HG02852 (cell line): ENCODE results near the gene HPS1.

ENCODE experiments used
- ATAC-seq: cut with Tn5 transposase; IDR thresholded peaks from one replicate; pipeline ENCODE4 v1.9.1; 2021; ENCODE audit warnings: mild to moderate bottlenecking, moderate library complexity; ENCODE audit not compliant: unreplicated experiment

HPS1 gene

DNA sequence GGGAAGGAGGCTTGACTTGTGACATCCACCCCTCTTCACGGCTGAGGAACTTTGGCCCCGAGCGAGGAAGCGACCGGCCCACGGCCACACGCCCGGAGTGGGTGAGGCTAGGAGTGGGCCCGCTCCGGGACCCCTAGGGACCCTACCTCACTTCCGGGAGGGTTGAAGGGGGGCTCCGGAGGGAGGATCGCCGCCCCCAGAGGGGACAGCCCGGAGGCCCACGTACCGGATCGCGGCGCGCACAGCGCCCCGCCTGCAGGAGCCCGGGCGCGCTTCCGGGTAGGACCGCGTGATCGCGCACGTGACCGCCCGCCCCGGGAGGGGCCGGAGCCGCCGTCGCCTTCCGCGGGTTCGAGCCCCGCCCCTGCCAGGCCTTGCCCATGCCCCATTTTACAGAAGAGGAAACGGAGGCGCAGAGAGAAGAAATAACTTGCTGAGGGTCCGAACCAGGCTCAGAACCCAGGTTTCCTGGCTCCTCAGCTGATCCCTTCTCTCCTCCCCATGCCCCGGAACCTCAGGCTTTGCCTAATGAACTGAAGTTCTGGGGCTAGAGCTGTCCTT lies at the start of gene HPS1:
Gene HPS1, minus strand, starts transcription at position 275 of the 561 bp plus-strand sequence. CDS start 3,695 bp downstream, outside the sequence.
- peak; percentile 88 for ATAC-seq

DNA sequence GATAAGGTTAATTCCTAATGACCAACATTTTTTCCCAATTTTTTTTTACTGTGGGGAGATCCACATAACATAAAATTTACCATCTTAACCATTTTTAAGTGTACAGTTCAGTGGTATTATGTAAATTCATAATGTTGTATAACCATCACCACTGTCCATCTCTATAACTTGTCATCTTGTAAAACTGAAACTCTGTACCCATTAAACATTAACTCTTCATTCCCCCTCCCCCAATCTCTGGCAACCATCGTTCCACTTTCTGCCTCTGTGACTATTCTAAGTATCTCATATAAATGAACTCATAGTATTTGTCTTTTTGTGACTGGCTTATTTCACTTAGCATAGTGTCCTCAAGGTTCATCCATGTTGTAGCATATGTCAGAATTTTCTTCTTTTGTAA lies 46.0 kb upstream of the HPS1 start:
- no peak for ATAC-seq

DNA sequence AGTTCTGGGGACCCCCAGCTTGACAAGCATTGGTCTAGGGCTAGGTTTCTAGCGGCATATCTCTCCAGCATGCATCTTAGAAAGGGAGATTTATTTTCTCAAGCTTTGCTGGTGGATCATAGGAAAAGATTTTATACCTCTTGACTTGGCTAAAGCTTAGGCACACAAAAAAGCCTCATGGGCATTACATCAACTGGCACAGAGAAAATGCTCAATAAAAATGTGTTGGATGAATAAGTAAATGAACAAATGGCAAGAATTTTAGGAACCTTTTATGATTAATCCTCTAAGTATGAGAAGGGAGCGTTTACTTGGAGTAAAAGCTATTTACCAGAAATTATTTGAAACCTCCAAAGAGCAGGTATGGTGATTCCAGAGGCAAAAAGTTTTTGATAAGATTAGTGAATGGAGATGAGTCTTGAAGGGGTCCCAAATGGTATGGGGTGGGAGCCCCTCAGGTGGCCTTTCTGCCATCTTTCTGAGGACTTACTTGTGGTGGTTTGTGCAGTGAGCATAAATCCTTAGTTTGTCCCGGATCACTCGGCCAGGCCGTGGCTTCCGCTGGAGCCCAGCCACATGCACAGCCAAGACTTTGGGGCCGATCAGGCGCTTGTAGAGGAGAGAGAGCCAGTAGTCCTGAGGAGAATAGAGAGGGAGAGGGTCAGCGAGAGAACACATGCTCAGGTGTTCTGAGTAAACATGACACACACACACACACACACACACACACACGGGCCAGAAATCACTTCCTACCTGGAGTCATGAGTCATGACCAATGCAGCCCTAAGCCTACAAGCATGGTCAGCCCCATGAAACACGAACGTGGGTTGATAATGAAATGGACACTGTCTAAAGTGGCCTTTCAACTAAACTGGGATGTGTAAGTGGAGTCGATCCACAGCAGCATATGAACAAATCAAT lies 43.1 kb upstream of the HPS1 start:
- no peak for ATAC-seq

DNA sequence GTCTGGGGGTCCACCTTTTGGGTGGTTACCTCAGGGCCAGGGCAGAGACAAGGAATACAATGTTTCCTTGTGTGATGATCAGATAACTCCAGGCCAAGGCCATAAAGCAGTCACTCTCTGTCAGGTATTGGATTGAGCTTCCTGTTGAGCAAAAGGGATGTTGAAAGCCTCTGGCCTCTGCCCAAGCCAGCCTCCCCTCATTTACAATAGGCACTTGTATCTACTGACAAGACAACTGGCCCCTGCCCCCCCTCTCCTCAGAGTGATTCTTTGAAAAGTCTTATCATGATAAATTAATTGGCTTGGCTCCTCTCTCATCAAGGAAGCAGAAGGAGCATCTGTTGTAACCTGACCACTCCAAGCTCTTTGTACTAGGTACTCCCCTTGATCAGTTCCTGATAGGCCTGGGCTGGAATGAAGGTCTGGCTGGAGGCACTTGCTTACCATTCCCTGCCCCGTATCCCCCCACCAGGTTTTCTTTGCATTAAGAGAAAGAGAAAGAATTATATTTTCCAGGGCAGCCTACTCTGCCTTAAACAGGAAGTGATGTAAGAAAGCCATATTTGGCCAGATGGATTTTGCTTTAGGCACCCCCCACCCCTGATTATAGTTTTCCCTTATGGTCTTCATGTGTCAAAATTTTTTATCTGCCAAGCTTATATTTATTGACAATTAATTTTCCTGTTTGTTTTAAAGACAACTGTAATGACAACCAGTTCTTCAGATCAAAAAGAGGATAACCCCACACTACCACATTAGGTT lies 42.1 kb upstream of the HPS1 start:
- no peak for ATAC-seq

DNA sequence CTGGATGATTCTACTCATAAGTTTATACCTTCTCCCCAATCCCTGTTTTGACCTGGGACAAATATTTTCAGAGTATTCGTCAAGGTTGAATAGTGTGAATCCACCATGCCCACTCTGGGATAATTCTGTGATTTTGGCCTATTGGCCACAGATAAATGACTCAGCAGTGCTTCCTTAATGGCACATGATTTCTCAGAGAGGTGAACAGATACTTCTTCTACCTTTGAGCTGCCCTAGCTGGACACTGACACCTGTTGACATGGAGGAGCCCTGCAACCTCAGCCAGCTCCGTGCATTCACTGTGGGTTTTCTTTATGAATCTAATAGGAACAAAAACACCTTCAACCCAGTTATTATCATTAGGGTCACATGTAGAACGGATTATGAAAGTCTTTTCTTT lies 40.9 kb upstream of the HPS1 start:
- ATAC-seq, result no peak

DNA sequence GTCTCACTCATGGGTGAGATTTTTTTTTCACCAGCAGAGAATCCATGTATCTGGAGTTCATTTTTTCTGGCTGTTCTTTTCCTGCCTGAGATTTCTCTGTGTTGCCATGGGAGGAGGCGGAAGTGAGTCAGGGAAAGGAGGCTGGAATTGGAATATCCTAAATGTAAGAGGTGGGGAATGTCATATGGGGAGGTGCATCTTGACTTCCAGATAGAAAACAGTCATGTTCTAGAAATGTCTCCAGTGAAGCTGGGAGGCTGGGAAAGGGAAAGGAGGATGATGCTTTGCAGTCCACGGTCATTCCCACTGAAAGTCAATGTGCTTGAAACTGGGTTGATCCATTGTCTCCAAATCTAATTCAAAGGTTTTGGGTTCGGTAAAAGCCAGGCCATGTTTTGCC lies 39.7 kb upstream of the HPS1 start:
- no peak for ATAC-seq

DNA sequence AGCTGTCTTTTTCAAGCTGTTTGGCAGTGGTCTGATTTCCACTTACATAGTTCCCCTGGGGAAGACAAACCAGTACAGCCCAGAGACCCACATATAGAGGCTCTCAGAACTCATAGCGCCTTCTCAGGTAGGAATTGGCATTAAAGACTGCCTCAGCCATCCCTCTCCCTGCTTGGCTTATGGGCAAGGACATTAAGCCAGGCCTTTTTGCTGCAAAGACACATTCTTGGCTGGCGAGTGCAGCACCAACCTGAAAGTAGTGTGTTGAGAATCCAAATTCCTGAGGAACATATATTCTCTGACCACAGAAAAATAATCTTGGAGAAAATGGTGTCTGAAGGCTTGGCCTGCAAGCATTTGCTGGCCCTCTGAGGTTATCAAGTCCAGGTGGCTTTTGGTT lies 39.2 kb upstream of the HPS1 start:
- ATAC-seq, result no peak

DNA sequence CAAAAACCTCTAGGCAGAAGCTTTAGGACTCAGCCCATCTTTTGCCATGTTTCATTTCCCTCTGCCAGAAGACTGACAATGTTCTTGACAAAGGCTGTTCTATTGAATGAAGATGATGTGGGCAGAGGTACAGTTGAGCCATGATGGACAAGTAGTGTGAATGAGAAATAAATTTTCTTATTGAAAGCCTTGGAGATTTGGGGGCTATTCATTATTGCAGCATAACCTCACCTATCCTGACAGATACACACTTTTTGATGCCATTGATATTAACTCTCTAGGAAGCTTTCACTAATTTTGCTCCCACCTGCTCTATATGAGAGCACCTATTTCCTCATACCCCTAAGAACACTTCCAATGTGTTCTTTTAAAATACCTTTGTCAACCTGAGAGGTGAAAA lies 36.9 kb upstream of the HPS1 start:
- no peak for ATAC-seq

DNA sequence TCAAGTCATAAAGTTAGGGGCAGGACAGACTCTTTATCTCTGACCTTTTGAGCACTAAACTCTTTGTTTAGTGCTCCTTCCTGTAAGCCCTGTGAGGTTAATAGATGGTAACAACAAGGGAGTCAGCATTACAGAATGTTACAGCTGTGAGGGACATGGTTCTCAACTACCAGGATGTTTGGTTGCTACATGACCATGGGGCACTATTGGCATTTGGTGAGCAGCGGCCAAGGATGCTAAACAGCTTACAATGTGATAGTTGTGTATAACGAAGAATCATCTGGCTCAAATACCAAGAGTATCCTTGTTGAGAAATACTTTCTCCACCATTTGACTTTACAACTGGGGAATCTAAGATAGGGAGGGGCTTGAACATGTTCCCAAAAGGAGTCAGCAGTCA lies 35.4 kb upstream of the HPS1 start:
- no peak for ATAC-seq

DNA sequence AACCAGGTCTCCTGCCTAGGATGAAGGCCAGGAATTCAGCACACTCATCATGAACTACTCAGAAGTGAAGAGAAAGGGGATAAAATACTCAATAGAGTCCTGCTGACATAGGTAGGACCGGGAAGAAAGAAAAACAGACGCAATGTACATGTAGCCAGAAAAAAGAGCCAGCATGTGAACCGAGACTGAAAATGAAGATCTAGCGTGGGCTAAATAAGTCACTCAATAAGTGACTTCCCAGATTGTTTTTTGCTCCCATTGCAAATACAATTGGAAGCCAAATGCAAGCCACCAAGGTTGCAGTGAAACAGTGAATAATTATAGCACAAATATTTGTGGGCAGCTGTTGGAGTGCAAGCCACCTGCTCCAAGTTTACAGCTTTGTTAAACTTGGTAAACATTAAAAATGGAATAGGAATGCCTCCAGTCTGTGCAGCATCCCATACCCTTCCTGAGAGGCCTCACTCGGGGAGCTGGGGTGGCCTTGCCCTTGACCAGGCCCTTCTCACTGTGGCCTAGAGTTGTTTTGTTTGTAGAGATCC lies 34.7 kb upstream of the HPS1 start:
- no peak for ATAC-seq

DNA sequence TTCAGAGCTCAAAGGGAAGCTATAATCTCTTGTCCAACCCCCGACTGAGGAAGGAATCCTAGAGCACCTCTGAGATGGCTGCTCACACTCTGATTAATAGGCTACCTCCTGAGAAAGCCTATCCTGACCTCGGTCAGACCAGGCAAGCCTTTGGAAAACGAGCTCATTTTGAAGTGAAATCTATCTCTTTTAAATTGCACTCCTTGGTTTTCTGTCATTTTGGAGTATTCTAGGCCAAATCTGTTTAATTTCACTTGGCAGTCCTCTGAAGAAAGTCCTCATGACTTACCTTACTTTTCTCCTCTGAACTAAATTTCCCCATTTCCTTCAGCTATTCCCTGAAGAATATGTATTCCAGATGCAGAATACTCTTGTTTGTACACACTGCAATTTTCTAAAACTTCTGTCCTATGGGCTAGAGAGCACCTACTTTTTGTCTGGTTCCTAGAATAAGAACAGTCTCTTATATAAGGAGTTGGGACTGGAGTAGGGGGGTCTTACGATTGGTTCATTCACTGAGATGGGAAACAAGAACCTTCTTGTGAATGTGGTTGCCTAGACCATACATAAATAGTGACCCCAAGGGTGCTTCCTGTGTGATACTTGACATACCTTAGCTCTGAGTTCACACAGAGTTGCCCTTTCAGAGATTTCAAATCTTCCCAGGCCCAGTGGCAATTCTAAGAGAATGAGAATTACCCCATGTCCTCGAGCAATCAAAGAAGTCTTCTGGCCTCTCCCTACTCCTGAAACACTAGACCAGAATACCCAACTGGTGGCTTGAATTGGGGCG lies 31.9 kb upstream of the HPS1 start:
- no peak for ATAC-seq

DNA sequence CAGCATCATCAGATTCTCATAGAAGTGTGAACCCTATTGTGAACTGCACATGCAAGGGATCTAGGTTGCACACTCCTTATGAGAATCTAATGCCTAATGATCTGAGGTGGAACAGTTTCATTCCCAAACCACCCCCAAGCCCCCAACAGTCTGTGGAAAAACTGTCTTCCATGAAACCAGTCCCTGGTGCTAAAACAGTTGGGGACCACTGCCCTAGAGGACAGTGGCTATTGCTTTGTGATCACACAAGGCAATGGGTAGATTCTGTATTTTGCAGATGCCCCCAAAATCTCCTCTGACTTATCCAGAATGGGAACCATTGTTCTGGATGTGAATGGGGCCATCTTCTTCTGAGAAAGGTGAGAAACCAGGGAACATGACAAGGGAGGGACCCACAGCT lies 31.1 kb upstream of the HPS1 start:
- no peak for ATAC-seq

DNA sequence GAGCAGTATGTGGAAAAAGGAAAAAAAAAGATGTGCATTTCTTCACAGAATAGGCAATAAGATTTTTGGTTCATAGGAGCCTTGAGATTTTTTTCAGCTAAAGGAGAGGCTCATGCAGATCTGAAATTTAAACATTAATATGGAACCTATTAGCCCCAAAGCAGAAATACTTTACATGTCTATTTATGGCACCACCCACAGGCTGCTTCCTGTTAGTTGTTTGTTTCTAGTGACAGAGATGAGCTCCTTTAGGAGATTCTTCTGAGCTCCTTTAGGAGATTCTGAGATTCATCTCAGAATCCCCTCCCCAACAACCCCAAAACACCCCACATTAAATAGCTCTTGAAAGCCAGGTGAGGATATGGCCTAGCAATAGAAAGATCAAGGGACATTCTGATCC lies 27.9 kb upstream of the HPS1 start:
- peak; percentile 68 for ATAC-seq

DNA sequence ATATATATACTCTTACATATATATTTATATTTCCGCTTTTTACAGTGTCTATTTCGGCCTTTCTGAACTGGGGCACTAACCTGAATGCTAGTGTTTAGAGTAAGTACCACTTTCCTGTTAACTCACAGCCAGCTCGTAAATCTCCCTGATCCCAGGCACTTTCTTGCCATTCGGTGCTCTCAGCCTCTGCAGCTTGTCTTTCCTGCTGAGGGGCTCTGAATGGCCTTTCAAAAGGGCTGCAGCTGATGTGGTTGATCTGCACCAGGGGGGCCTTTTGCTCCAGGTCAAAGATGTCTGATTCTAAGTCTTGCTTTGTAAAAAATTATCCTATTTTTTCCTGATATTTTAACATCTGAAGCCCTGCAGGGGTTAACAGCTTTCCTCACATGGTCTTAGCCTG lies 25.5 kb upstream of the HPS1 start:
- no peak for ATAC-seq

DNA sequence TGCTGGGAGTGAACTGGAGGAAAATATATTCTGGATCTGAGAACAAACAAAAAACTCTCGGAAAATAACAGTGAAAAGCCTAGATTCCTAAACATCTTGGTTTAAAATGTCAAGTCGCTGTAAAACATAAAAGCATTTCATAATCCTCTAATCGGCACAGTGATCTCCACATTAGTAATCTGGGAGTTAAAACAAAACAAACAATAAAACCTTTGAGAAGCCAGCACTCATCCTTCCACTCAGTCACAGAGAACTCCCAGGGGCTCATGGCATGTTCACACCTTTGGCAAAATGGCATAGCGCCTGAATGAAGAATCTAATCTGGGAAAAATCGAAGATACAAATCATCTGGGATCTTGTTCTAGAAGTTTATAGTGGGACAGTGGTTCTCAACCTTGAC lies 24.1 kb upstream of the HPS1 start:
- no peak for ATAC-seq

DNA sequence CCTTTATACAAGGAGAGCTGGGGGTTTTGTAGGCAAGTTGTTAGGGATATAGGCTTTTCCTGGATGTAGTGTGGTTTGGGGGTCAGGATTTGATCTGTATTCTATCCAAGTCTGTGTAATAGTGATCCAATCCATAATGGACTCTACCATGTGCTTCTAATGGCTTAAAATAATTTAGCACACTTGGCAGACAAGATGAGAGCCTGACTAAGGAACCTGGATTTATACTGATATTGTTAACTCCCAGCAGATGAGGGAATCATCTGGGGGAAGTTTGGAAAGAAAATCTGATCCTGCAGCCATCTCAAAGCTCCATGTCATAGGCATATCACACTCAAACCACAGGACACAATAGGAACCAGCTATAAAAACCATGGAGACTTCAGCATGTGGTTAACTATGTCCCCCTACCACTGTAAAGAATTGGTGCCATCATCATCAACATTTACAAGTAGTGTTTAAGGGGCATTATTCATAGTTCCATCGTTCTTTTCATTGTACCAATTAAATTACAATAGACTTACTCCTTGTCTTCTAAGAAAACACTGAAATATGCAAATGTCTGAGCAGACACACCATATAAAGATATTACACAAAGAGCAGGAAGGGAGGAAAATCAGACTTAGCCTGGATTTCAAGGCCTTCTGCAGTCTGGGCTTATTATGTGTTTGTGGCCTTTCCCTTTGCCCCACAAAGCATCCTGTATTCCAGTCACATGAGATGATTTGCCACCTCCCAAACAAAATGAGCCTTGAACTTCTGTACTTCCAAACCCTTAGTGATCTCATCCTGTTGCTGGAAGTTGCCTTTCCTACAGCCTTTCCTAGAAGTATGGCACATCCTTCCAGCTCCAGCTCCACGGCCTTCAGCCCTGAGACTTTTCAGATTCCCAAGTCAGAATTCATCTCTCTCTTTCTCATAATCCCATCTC lies 22.5 kb upstream of the HPS1 start:
- ATAC-seq, result no peak

DNA sequence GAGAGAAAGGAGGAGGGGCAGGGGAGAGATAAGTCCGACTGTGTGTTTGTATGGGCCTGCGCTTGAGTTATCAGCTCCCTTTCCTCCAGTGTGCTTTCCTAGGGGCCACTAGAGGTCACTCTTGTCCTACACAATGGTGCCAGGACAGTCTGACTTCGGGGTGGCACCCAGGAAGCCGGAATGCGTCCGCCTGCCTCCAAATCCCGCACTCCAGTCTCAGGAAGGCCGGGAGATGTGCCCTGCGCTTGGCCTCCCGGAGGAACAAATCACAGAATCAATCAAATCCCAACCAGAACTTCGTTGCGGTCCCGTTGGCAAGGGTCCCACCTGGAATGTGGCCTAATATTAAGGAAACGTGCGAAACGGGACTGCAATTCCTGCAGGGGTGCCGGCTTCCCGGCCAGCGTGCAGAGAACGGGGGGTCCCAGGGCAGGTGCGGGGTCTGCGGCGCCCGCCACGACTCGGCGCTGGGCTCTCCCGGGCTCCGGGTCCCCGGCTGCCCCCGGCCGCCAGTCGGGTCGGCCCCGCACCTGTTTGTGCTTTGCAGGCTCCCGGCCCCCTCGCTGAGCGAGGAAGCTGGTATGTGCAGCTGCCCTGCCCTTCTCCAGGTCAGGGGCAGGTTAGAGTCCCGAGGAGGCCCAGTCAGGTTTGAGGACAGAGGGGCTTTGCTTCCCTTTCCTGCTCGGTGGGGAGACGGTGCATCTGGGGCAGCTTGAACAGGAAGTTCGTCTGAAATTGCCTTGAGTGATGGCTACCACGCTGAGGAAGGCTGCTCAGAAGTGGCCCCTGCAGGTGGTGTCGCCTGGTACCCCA lies 21.0 kb upstream of the HPS1 start:
- peak; percentile 95 for ATAC-seq

DNA sequence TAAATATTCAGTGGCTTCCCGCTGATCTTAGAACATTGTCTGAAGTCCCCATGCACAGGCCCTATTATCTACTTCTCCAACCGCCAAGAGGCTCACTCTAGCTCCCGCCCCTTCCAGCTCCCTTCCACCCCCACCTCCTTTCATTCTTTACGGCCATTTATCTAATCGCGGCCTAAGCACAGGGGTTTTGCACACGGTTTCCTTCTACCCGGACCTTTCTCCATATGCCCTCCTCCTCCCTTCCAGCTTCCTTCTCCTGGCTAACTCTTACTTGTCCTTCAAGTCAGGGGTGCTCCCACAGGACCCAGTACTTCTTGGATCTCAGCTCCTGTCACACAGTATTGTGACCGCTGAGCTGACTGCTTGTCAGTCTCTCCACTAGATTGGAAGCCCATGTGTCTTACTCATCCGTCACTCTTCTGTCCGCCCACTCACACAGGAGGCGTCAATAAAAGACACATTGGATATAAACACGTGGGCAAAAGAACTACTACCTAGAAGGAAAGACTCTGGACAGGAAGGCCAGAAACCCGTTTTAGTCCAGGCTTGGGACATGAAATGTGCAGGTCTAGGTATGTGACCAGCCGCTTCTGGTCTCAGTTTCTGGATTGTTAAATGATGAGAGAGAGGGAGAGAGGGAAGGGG lies 20.2 kb upstream of the HPS1 start:
- ATAC-seq, result no peak
